Hepatic stellate cell (primary cell): ENCODE measurements around the gene VASH1.

ENCODE experiments used
- DNase-seq: peaks from one replicate; pipeline ENCODE4 v3.0.0; 2011; ENCODE audit warnings: low spot score

The VASH1 gene

GRCh38 chr14:76742966-76743365 is 18.3 kb upstream of the VASH1 start:
- DNase-seq = no peak

GRCh38 chr14:76752744-76753143 is 8.5 kb upstream of the VASH1 start:
- DNase-seq = no peak

- DNase-seq = no peak
These were observed 7.6 kb upstream of the VASH1 start for GRCh38 chr14:76753541-76754198.

- DNase-seq = no peak
These were observed 6.7 kb upstream of the VASH1 start for GRCh38 chr14:76754586-76754985.

GRCh38 chr14:76755610-76756370 is 5.5 kb upstream of the VASH1 start:
- DNase-seq = no peak

- no peak for DNase-seq
These were observed 4.9 kb upstream of the VASH1 start for GRCh38 chr14:76756371-76756750.

- DNase-seq = no peak
These were observed 1.7 kb upstream of the VASH1 start for GRCh38 chr14:76759589-76759988.

- no peak for DNase-seq
These were observed 735 bp upstream of the VASH1 start for GRCh38 chr14:76760331-76761135.

GRCh38 chr14:76761960-76762410 is 717 bp downstream of the VASH1 start:
- no peak for DNase-seq

GRCh38 chr14:76762411-76763095 is 1.3 kb downstream of the VASH1 start:
- DNase-seq = no peak

- no peak for DNase-seq
These were observed 2.1 kb downstream of the VASH1 start for GRCh38 chr14:76763096-76764041.

- no peak for DNase-seq
These were observed 4.2 kb downstream of the VASH1 start for GRCh38 chr14:76765461-76765931.

GRCh38 chr14:76767681-76768656 is 6.7 kb downstream of the VASH1 start:
- no peak for DNase-seq

GRCh38 chr14:76768671-76769500 is 7.6 kb downstream of the VASH1 start:
- no peak for DNase-seq

- DNase-seq = no peak
These were observed 8.5 kb downstream of the VASH1 start for GRCh38 chr14:76769636-76770292.

GRCh38 chr14:76770521-76771436 is 9.5 kb downstream of the VASH1 start:
- no peak for DNase-seq

GRCh38 chr14:76771437-76771980 is 10.2 kb downstream of the VASH1 start:
- no peak for DNase-seq
